HepG2 (cell line): ENCODE results near the gene SERTAD1. TPM values are rescaled to one million over a fixed set of nuclear protein-coding genes. Genes with fewer than 3 reads are reported as not detected.

Experiments used
- ATAC-seq: fragments of 200-7000 bp; cut with Tn5 transposase; 3 replicates; pipeline ENCODE4 v1.9.1; 2020; ENCODE audit warnings: mild to moderate bottlenecking, moderate library complexity
- BruUV-seq: library from RNA; stranded (reverse); fragments of 400-500 nt; replicated peaks from 2 replicates; lab custom pipeline; 2021; lab: Mats Ljungman, UMichigan
- CTCF ChIA-PET: fragments of 300-600 bp; formaldehyde crosslinking; extraction: SDS; loops from one replicate; lab custom pipeline; 2021; ENCODE audit warnings: low total read pairs, inconsistent platforms, low intra/inter-chr PET ratio; lab: Yijun Ruan, JAX
- POLR2A ChIA-PET: fragments of 350-600 bp; sonication (Branson Sonifier 250); formaldehyde crosslinking; loops from one replicate; lab custom pipeline; 2020; ENCODE audit warnings: antibody characterized with exemption, inconsistent platforms; lab: Yijun Ruan, JAX
- DNase-seq: peaks from one replicate; pipeline ENCODE4 v3.0.0-alpha.2; 2015; ENCODE audit warnings: low spot score
- FAIRE-seq: peaks from 3 replicates; lab custom pipeline; 2011; peaks lifted over from hg19 to GRCh38; lab: Jason Lieb, UNC
- H2AFZ ChIP-seq: one replicate; pipeline ENCODE4 v1.6.1; 2011; ENCODE audit warnings: low read length, inconsistent platforms
- H3K27ac ChIP-seq: fragments of 300-600 bp; 3 replicates; pipeline ENCODE4 v1.8.0; 2011; ENCODE audit warnings: mixed run types, mild to moderate bottlenecking, mixed read lengths, low read length, inconsistent platforms; ENCODE audit not compliant: insufficient read depth; ENCODE audit errors: extremely low read length
- H3K27me3 ChIP-seq, 2 experiments: fragments of 200-600 bp in 1 of 2; 2 replicates in 1 of 2; 3 replicates in 1 of 2; pipeline versions ENCODE4 v1.6.0 to v1.8.0; 2011; ENCODE audit warnings: low read length in 2 of 2, mild to moderate bottlenecking in 2 of 2, moderate library complexity in 2 of 2, inconsistent platforms in 1 of 2; ENCODE audit not compliant: insufficient read depth in 2 of 2, control insufficient read depth in 1 of 2
- H3K36me3 ChIP-seq, 2 experiments: fragments of 200-600 bp in 1 of 2; replicated peaks in 1 of 2; 2 replicates in 1 of 2; 3 replicates in 1 of 2; pipeline versions ENCODE4 v1.5.1 to v1.8.0; 2011; ENCODE audit warnings: low read length in 2 of 2, inconsistent platforms in 1 of 2; ENCODE audit not compliant: insufficient read depth in 2 of 2, control insufficient read depth in 1 of 2
- H3K4me1 ChIP-seq: 2 replicates; pipeline ENCODE4 v1.5.1; 2012; ENCODE audit warnings: low read length, inconsistent platforms; ENCODE audit not compliant: insufficient read depth
- H3K4me2 ChIP-seq: 2 replicates; pipeline ENCODE4 v1.6.0; 2011; ENCODE audit warnings: low read depth, low read length, inconsistent platforms
- H3K4me3 ChIP-seq, 3 experiments: fragments of 200-600 bp in 1 of 3; sonication (generic), shearing (Covaris generic) in 1 of 3; replicated peaks in 1 of 3; 2 replicates each; pipeline ENCODE4 v1.5.1; 2011 to 2016; ENCODE audit warnings: low read length in 3 of 3, inconsistent platforms in 2 of 3, low read depth in 2 of 3, mild to moderate bottlenecking in 2 of 3, control low read depth in 1 of 3, mixed read lengths in 1 of 3; ENCODE audit not compliant: insufficient read depth in 1 of 3
- H3K79me2 ChIP-seq: one replicate; pipeline ENCODE4 v1.6.1; 2011; ENCODE audit warnings: low read length, inconsistent platforms; ENCODE audit not compliant: insufficient read depth
- H3K9ac ChIP-seq: 2 replicates; pipeline ENCODE4 v1.6.0; 2011; ENCODE audit warnings: mild to moderate bottlenecking, low read depth, low read length, inconsistent platforms; ENCODE audit not compliant: insufficient read depth
- H3K9me3 ChIP-seq: 2 replicates; pipeline ENCODE4 v1.5.1; 2012; ENCODE audit warnings: mild to moderate bottlenecking, low read length
- H4K20me1 ChIP-seq: 2 replicates; pipeline ENCODE4 v1.6.0; 2011; ENCODE audit warnings: inconsistent platforms, mild to moderate bottlenecking, low read length, moderate library complexity; ENCODE audit not compliant: insufficient read depth
- ADNP ChIP-seq: sonication (generic); formaldehyde crosslinking; IDR thresholded peaks from 2 replicates; pipeline ENCODE4 v1.4.0; 2020; ENCODE audit warnings: missing genetic modification reagents
- MXI1 ChIP-seq: IDR thresholded peaks from 3 replicates; pipeline ENCODE4 v1.6.1; 2012; ENCODE audit warnings: low read depth, low read length, inconsistent platforms, borderline replicate concordance
- PHF8 ChIP-seq: sonication (generic); formaldehyde crosslinking; IDR thresholded peaks from 2 replicates; pipeline ENCODE4 v1.5.0; 2020; ENCODE audit warnings: missing genetic modification reagents
- POLR2A ChIP-seq, 2 experiments: IDR thresholded peaks; 2 replicates each; pipeline ENCODE4 v1.6.1; 2011; ENCODE audit warnings: low read depth in 2 of 2, low read length in 2 of 2, mild to moderate bottlenecking in 1 of 2, moderate library complexity in 1 of 2; ENCODE audit not compliant: insufficient read depth in 1 of 2
- POLR2G ChIP-seq: fragments of 200-400 bp; formaldehyde crosslinking; IDR thresholded peaks from 2 replicates; pipeline ENCODE4 v1.6.1; 2018; ENCODE audit warnings: mild to moderate bottlenecking, low read depth, low read length, moderate library complexity
- SUZ12 ChIP-seq: fragments of 150-350 bp; IDR thresholded peaks from 2 replicates; pipeline ENCODE4 v1.6.1; 2014; ENCODE audit warnings: low read depth, low read length
- THAP11 ChIP-seq: IDR thresholded peaks from 2 replicates; pipeline ENCODE4 v1.6.1; 2016; ENCODE audit warnings: missing biosample characterization, missing genetic modification reagents
- ZKSCAN1 ChIP-seq: fragments of 150-350 bp; IDR thresholded peaks from 2 replicates; pipeline ENCODE4 v1.6.1; 2014; ENCODE audit warnings: low read length
- ZNF296 ChIP-seq: sonication (generic); formaldehyde crosslinking; conservative IDR thresholded peaks from 2 replicates; pipeline ENCODE4 v1.5.0; 2020; ENCODE audit warnings: mild to moderate bottlenecking, missing genetic modification reagents
- ZNF335 ChIP-seq: sonication (generic); formaldehyde crosslinking; IDR thresholded peaks from 2 replicates; pipeline ENCODE4 v1.4.0; 2020; ENCODE audit warnings: missing genetic modification reagents
- ZNF34 ChIP-seq: sonication (generic); formaldehyde crosslinking; IDR thresholded peaks from 2 replicates; pipeline ENCODE4 v1.4.0; 2020; ENCODE audit warnings: mild to moderate bottlenecking, missing genetic modification reagents, borderline replicate concordance
- ZNF343 ChIP-seq: sonication (generic); formaldehyde crosslinking; IDR thresholded peaks from 2 replicates; pipeline ENCODE4 v1.4.0; 2020; ENCODE audit warnings: mild to moderate bottlenecking, missing genetic modification reagents
- ZNF567 ChIP-seq: sonication (generic); formaldehyde crosslinking; IDR thresholded peaks from 2 replicates; pipeline ENCODE4 v1.8.1; 2023; ENCODE audit warnings: mild to moderate bottlenecking, missing genetic modification reagents, borderline replicate concordance
- ZNF7 ChIP-seq: IDR thresholded peaks from 2 replicates; pipeline ENCODE4 v1.6.1; 2016; ENCODE audit warnings: missing biosample characterization, missing genetic modification reagents
- ZNF775 ChIP-seq: sonication (generic); formaldehyde crosslinking; IDR thresholded peaks from 2 replicates; pipeline ENCODE4 v1.4.0; 2020; ENCODE audit warnings: missing genetic modification reagents, mild to moderate bottlenecking, moderate library complexity, borderline replicate concordance
- ZNF891 ChIP-seq: sonication (generic); formaldehyde crosslinking; IDR thresholded peaks from 2 replicates; pipeline ENCODE4 v1.5.0; 2020; ENCODE audit warnings: mild to moderate bottlenecking, missing genetic modification reagents
- WGBS: methylation state at CpG from one replicate; pipeline ENCODE4 v1.1.6; 2017; ENCODE audit warnings: low lambda C conversion rate; 5-methylcytosine and 5-hydroxymethylcytosine counted together
- in situ Hi-C: cut with HindIII; loops from 2 replicates; pipeline ENCODE4 v1.10.0; 2017; ENCODE audit warnings: low pct_unique_long_range_greater_than_20kb; ENCODE audit not compliant: extremely low pct_ligation_motif_present
- intact Hi-C: fragments of 100-400 bp; cut with micrococcal nuclease; formaldehyde crosslinking; loops from one replicate; pipeline ENCODE4 v1.10.0; 2022; ENCODE audit not compliant: unreplicated experiment
- polyA plus RNA-seq, 8 experiments: library from polyadenylated mRNA; depleted of rRNA in 3 of 8; stranded (reverse) in 7 of 8; unstranded in 1 of 8; fragments of >200 nt; fragmentation: Illumina TruSeq in 4 of 8; extraction: Trizol in 4 of 8; gene quantifications; 2 replicates each; pipeline versions ENCODE4 v1.2.1 to v1.2.3, GENCODE V29; 2011 to 2016; ENCODE audit warnings: low read depth in 4 of 8, missing spikeins in 1 of 8, mixed read lengths in 1 of 8; ENCODE audit not compliant: insufficient read depth in 1 of 8
- total RNA-seq, 5 experiments: library from RNA; depleted of rRNA; stranded (reverse); fragments of >200 nt; fragmentation: Illumina TruSeq; extraction: Trizol; gene quantifications; 2 replicates each; pipeline ENCODE4 v1.2.3, GENCODE V29; 2016; ENCODE audit warnings: low read depth in 1 of 5
- TF ChIP-seq, protein P1 (sequence below): sonication (generic); formaldehyde crosslinking; conservative IDR thresholded peaks from 2 replicates; pipeline ENCODE4 v1.8.0; 2022; ENCODE audit warnings: low read depth, missing genetic modification reagents
- TF ChIP-seq, protein P2 (sequence below): sonication (generic); formaldehyde crosslinking; IDR thresholded peaks from 2 replicates; pipeline ENCODE4 v1.4.0; 2020; ENCODE audit warnings: mild to moderate bottlenecking, missing genetic modification reagents
- TF ChIP-seq, protein P3 (sequence below): sonication (generic); formaldehyde crosslinking; IDR thresholded peaks from 2 replicates; pipeline ENCODE4 v1.4.0; 2020; ENCODE audit warnings: missing genetic modification reagents

The SERTAD1 gene
- total and polyA plus RNA-seq, 2 of the 13 experiments (the other 11 are each of a cell fraction or from before 2014, with no cell fraction given) = 4.3 to 4.5 TPM

DNA sequence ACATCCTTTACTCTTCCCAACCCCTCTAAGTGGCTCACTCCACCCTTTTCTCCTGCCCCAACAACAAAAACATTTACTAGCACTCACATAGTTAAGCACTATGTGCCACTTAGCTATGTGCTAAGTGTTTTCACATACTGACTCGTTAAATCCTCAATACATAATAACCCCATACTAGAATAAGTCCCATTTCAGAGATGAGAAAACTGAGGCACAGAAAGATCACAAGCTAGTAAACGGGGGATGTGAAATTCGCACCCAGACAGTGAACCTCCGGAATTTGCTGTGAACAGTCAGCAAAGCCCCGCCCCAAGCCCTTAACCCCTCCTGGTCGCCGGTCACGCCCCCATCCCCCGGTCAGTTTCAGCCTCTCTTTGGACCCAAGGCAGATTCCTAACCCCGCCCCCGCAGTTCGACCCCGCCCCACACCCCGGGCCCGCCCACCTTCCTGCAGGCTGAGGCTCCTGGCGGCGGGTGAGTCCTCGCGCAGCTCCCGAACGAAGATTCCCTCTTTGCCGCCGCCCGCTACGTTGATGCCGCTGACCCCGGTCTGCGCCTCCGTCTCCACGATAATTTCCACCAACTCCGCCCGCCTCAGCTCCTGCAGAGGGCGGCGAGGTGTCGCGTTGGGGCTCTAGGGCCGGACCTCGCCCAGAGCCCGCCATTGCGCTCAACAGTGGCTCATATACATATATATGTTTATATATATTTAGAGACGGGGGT lies 22.4 kb downstream of the SERTAD1 start:
- intact Hi-C loops (no loop called here), in situ Hi-C loops (no loop called here)
- H3K27ac ChIP-seq = peak overlapping the region; percentile 50
- H3K4me2 ChIP-seq = peak overlapping the region; percentile 79
- H3K4me3 ChIP-seq = peak overlapping the region; percentile 54 to 73 (median 70); a peak in 5 of 6 replicates
- no peaks in the 10 kb centered on the region for H3K79me2 ChIP-seq
- ChIA-PET CTCF (no interaction called here), POLR2A (interaction anchor here (0.6 to 2.4 kb wide), 11 partner anchors 9 to 200 kb away, joined by 3 to 12 read pairs (median 4); partner anchors contain the start of genes BLVRB, PRX and SERTAD1)
- DNase-seq = peak; percentile 84
- TSS peak; percentile 60 for BruUV-seq
- peak; percentile 91 for FAIRE-seq
- H3K9me3 ChIP-seq = no peaks in the 10 kb centered on the region
- peak; percentile 91 for ATAC-seq
- no peaks in the 10 kb centered on the region for H4K20me1 ChIP-seq
- H3K27me3 ChIP-seq = peaks cover 2 to 4% of the 10 kb centered on the region in 2 experiments; a peak in 1 of 5 replicates
- H3K9ac ChIP-seq = peak overlapping the region; percentile 60; the same call in 1 of the 2 replicates
- WGBS = 0% methylated on average over 8 of the region's 41 CpGs
- no peak overlapping the region for H2AFZ ChIP-seq
- no peaks in the 10 kb centered on the region for H3K36me3 ChIP-seq
- H3K4me1 ChIP-seq = peaks cover 21% of the 10 kb centered on the region
- TF ChIP-seq ZNF775 (CRISPR knock-in tag) = no peak
- TF ChIP-seq PHF8 (CRISPR knock-in tag) = peak; percentile 61
- TF ChIP-seq, protein P1, sequence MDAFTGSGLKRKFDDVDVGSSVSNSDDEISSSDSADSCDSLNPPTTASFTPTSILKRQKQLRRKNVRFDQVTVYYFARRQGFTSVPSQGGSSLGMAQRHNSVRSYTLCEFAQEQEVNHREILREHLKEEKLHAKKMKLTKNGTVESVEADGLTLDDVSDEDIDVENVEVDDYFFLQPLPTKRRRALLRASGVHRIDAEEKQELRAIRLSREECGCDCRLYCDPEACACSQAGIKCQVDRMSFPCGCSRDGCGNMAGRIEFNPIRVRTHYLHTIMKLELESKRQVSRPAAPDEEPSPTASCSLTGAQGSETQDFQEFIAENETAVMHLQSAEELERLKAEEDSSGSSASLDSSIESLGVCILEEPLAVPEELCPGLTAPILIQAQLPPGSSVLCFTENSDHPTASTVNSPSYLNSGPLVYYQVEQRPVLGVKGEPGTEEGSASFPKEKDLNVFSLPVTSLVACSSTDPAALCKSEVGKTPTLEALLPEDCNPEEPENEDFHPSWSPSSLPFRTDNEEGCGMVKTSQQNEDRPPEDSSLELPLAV (CRISPR knock-in tag) = no peak
- TF ChIP-seq, protein P2, sequence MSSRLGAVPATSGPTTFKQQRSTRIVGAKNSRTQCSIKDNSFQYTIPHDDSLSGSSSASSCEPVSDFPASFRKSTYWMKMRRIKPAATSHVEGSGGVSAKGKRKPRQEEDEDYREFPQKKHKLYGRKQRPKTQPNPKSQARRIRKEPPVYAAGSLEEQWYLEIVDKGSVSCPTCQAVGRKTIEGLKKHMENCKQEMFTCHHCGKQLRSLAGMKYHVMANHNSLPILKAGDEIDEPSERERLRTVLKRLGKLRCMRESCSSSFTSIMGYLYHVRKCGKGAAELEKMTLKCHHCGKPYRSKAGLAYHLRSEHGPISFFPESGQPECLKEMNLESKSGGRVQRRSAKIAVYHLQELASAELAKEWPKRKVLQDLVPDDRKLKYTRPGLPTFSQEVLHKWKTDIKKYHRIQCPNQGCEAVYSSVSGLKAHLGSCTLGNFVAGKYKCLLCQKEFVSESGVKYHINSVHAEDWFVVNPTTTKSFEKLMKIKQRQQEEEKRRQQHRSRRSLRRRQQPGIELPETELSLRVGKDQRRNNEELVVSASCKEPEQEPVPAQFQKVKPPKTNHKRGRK = no peak
- peak; percentile 49; the same call in 1 of the 2 replicates for TF ChIP-seq POLR2G
- no peak for TF ChIP-seq ZNF296 (CRISPR knock-in tag)
- TF ChIP-seq ZNF34 (CRISPR knock-in tag) = no peak
- TF ChIP-seq, protein P3, sequence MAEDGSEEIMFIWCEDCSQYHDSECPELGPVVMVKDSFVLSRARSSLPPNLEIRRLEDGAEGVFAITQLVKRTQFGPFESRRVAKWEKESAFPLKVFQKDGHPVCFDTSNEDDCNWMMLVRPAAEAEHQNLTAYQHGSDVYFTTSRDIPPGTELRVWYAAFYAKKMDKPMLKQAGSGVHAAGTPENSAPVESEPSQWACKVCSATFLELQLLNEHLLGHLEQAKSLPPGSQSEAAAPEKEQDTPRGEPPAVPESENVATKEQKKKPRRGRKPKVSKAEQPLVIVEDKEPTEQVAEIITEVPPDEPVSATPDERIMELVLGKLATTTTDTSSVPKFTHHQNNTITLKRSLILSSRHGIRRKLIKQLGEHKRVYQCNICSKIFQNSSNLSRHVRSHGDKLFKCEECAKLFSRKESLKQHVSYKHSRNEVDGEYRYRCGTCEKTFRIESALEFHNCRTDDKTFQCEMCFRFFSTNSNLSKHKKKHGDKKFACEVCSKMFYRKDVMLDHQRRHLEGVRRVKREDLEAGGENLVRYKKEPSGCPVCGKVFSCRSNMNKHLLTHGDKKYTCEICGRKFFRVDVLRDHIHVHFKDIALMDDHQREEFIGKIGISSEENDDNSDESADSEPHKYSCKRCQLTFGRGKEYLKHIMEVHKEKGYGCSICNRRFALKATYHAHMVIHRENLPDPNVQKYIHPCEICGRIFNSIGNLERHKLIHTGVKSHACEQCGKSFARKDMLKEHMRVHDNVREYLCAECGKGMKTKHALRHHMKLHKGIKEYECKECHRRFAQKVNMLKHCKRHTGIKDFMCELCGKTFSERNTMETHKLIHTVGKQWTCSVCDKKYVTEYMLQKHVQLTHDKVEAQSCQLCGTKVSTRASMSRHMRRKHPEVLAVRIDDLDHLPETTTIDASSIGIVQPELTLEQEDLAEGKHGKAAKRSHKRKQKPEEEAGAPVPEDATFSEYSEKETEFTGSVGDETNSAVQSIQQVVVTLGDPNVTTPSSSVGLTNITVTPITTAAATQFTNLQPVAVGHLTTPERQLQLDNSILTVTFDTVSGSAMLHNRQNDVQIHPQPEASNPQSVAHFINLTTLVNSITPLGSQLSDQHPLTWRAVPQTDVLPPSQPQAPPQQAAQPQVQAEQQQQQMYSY (CRISPR knock-in tag) = peak; percentile 74
- TF ChIP-seq ZNF7 (CRISPR knock-in tag) = no peak
- peak; percentile 92 for TF ChIP-seq ADNP
- peak; percentile 16; the same call in 1 of the 2 replicates for TF ChIP-seq THAP11
- no peak for TF ChIP-seq ZNF335 (CRISPR knock-in tag)
- TF ChIP-seq ZNF343 (CRISPR knock-in tag) = no peak
- TF ChIP-seq ZKSCAN1 = no peak
- TF ChIP-seq SUZ12 = no peak
- TF ChIP-seq ZNF891 = no peak
- no peak for TF ChIP-seq ZNF567 (CRISPR knock-in tag)
- 0 out of 3 replicates have a peak, but pooled peaks have one; percentile 16 for TF ChIP-seq MXI1
- peak in 1 of 2 experiments; percentile 52; a peak in 1 of 4 replicates for TF ChIP-seq POLR2A (IDR thresholded peaks at IDR 0.05; ENCODE audit: insufficient read depth in 1 of 2, low read depth in 2 of 2, low read length in 2 of 2)
